ENCODE data around the gene PNPLA3. TPM values are rescaled to one million over a fixed set of nuclear protein-coding genes. Genes with fewer than 3 reads are reported as not detected.

The PNPLA3 gene
- total RNA-seq, 2 donors from 2014 or later: 48.1 to 52.6 TPM

- Histone ChIP-seq H3K9me3 (ENCODE audit: control insufficient read depth, low read length) (no peaks in the 10 kb centered on the region), H3K4me3 (ENCODE audit: low read length) (no peak overlapping the region), H3K9ac (ENCODE audit: extremely low read depth, low read length, poor library complexity, severe bottlenecking) (no peak overlapping the region), H3K36me3 (ENCODE audit: control insufficient read depth, insufficient read depth, low read length) (peaks cover 76% of the 10 kb centered on the region), H3K27me3 (ENCODE audit: control insufficient read depth, insufficient read depth, low read length, poor library complexity, severe bottlenecking) (no peaks in the 10 kb centered on the region), H3K4me1 (ENCODE audit: control insufficient read depth, insufficient read depth, low read length) (no peaks in the 10 kb centered on the region), H3K27ac (ENCODE audit: low read depth, low read length) (no peak overlapping the region)
- Mint-ChIP-seq H3K9me3 (no peaks in the 10 kb centered on the region), H3K4me1 (peaks cover 3% of the 10 kb centered on the region), H3K36me3 (ENCODE audit: low read depth) (peaks cover 51% of the 10 kb centered on the region), H3K27me3 (ENCODE audit: insufficient read depth) (no peaks in the 10 kb centered on the region), H3K4me3 (no peak overlapping the region), H3K27ac (no peak overlapping the region)
- DNase-seq: no peak
- TF ChIP-seq CTCF (conservative IDR thresholded peaks at IDR 0.05): no peak
- WGBS, 2 experiments (ENCODE audit: insufficient coverage in 1 of 2, insufficient read length in 1 of 2): 96 to 97% methylated on average over 16 of the region's 16 CpGs
Measured at GRCh38 chr22:43983808-43984207, 60.2 kb downstream of the PNPLA3 start.

GRCh38 chr22:43985532-43985931 lies 61.9 kb downstream of the PNPLA3 start:
- Mint-ChIP-seq H3K9me3 (no peaks in the 10 kb centered on the region), H3K4me3 (no peak overlapping the region), H3K27me3 (ENCODE audit: insufficient read depth) (no peaks in the 10 kb centered on the region), H3K27ac (no peak overlapping the region), H3K36me3 (ENCODE audit: low read depth) (peaks cover 53% of the 10 kb centered on the region), H3K4me1 (peaks cover 3% of the 10 kb centered on the region)
- H3K4me3 ChIP-seq (ENCODE audit: low read length): no peak overlapping the region
- H3K9me3 ChIP-seq (ENCODE audit: control insufficient read depth, low read length): no peaks in the 10 kb centered on the region
- H3K9ac ChIP-seq (ENCODE audit: extremely low read depth, low read length, poor library complexity, severe bottlenecking): no peak overlapping the region
- WGBS, 2 experiments (ENCODE audit: insufficient coverage in 1 of 2, insufficient read length in 1 of 2): 86 to 87% methylated on average over 8 to 11 of the region's 12 CpGs
- no peak for TF ChIP-seq CTCF (conservative IDR thresholded peaks at IDR 0.05)
- H3K4me1 ChIP-seq (ENCODE audit: control insufficient read depth, insufficient read depth, low read length): no peaks in the 10 kb centered on the region
- H3K27ac ChIP-seq (ENCODE audit: low read depth, low read length): no peak overlapping the region
- H3K36me3 ChIP-seq (ENCODE audit: control insufficient read depth, insufficient read depth, low read length): peaks cover 80% of the 10 kb centered on the region
- DNase-seq: no peak
- H3K27me3 ChIP-seq (ENCODE audit: control insufficient read depth, insufficient read depth, low read length, poor library complexity, severe bottlenecking): no peaks in the 10 kb centered on the region

- H3K27ac ChIP-seq (ENCODE audit: low read depth, low read length): no peak overlapping the region
- DNase-seq: no peak
- no peaks in the 10 kb centered on the region for H3K27me3 ChIP-seq (ENCODE audit: control insufficient read depth, insufficient read depth, low read length, poor library complexity, severe bottlenecking)
- H3K36me3 ChIP-seq (ENCODE audit: control insufficient read depth, insufficient read depth, low read length): peaks cover 74% of the 10 kb centered on the region
- no peak overlapping the region for H3K9ac ChIP-seq (ENCODE audit: extremely low read depth, low read length, poor library complexity, severe bottlenecking)
- Mint-ChIP-seq H3K27me3 (ENCODE audit: insufficient read depth) (no peaks in the 10 kb centered on the region), H3K36me3 (ENCODE audit: low read depth) (peaks cover 63% of the 10 kb centered on the region), H3K4me3 (no peak overlapping the region), H3K9me3 (no peaks in the 10 kb centered on the region), H3K27ac (peak overlapping the region; percentile 56), H3K4me1 (peaks cover 3% of the 10 kb centered on the region)
- no peak overlapping the region for H3K4me3 ChIP-seq (ENCODE audit: low read length)
- no peaks in the 10 kb centered on the region for H3K4me1 ChIP-seq (ENCODE audit: control insufficient read depth, insufficient read depth, low read length)
- WGBS, 2 experiments (ENCODE audit: insufficient coverage in 1 of 2, insufficient read length in 1 of 2): 91% methylated on average over 8 of the region's 8 CpGs
- H3K9me3 ChIP-seq (ENCODE audit: control insufficient read depth, low read length): no peaks in the 10 kb centered on the region
- TF ChIP-seq CTCF (conservative IDR thresholded peaks at IDR 0.05): no peak
Measured at GRCh38 chr22:43988116-43988820, 64.7 kb downstream of the PNPLA3 start.
